Activated CD4-positive, alpha-beta T cell treated with anti-CD3 and anti-CD28 coated beads, Interleukin-2, Interleukin-4, amounts not matched to agents 100 ng/mL and 50 ng/mL, durations not matched to agents 16 hours and 8 hours (primary cell): Measurements from ENCODE around the gene DCHS1.
"Not testable (repeated sequence)": the region's sequence is repeated elsewhere in the genome, so short reads cannot be mapped to it uniquely, and the experiment has no call there.

Experiments
- DNase-seq: peaks from one replicate; pipeline ENCODE4 v3.0.0-alpha.2; 2020; ENCODE audit warnings: low spot score

The DCHS1 gene, protein sequence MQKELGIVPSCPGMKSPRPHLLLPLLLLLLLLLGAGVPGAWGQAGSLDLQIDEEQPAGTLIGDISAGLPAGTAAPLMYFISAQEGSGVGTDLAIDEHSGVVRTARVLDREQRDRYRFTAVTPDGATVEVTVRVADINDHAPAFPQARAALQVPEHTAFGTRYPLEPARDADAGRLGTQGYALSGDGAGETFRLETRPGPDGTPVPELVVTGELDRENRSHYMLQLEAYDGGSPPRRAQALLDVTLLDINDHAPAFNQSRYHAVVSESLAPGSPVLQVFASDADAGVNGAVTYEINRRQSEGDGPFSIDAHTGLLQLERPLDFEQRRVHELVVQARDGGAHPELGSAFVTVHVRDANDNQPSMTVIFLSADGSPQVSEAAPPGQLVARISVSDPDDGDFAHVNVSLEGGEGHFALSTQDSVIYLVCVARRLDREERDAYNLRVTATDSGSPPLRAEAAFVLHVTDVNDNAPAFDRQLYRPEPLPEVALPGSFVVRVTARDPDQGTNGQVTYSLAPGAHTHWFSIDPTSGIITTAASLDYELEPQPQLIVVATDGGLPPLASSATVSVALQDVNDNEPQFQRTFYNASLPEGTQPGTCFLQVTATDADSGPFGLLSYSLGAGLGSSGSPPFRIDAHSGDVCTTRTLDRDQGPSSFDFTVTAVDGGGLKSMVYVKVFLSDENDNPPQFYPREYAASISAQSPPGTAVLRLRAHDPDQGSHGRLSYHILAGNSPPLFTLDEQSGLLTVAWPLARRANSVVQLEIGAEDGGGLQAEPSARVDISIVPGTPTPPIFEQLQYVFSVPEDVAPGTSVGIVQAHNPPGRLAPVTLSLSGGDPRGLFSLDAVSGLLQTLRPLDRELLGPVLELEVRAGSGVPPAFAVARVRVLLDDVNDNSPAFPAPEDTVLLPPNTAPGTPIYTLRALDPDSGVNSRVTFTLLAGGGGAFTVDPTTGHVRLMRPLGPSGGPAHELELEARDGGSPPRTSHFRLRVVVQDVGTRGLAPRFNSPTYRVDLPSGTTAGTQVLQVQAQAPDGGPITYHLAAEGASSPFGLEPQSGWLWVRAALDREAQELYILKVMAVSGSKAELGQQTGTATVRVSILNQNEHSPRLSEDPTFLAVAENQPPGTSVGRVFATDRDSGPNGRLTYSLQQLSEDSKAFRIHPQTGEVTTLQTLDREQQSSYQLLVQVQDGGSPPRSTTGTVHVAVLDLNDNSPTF (N-terminal part only)

DNA sequence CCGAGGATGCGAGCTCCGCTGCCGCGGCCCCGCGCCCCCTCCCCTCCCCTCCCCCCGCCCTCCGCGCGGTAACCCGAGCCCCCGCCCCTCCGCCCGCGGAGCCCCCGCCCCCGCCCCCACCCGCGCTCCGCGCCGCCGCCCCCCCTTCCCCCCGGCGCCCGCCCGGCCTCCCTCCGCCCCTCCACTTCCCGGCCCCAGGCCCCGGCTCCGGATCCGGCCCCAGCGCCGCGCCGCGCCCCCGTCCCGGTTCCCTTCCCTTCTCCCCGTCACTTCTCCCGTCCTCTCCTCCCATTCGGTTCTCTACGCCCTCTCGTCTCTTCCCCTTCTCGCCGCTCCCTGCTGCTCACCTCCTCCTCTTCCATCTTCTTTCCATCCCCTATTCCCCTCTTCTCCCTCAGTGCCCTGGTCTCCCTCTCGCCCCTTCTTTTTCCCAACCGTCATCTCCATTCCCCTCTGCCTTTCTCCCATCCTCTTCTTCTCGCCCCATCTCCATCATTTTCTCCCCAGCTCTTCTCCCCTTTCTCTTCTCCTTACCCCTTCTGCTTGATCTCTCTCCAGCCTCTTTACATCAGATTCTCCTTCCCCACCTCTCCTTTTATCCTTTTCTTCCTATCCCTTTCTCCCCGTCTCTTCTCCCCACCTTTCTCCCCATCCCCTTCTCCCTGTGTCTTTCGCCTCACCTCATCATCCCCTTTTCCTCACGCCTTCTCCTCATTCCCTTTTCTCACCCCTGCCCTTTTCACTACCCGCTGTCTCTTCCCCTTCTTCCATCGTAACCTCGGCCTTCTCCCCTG lies at the start of gene DCHS1:
TSS of gene DCHS1 (minus strand) at position 20 of the 794 bp plus-strand sequence. CDS start 14,196 bp downstream, outside the sequence.
- DNase-seq: no peak

DNA sequence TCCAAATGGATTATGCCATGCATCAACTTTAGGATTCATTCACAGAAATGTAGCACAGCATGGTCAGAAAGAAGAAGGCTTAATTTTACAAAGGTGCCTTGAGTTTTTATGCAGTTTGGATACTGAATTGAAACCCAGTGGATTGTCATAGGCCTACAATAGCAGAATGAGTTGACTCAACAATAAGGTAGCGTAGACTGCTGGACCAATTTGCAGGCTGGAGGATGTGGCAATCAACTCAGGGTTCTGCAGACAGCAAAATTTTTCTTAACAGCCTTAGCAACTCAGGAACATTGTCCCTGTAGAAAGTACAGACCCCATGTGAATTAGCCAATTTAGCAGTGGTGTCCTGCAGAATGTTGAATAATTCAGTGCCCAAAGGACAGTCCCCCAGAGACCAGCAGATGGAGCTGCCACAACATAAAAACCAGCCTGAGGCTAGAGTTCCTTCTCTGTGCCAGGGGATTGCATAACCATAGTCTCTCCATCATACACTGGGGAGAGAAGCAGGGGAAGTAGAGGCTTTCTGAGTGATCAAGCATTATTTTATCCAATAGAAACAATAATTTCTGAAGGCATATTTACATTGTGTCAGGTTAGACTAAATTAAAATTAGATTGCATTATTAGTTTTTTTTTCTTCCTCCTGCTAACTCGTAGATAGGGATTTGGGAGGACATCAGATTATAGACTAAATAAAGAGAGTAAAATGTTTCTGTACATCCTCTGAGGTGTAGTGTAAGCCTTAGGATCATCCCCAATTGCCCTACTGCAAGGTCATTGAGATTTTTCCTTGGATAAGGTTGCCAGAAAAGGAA lies 47.8 kb upstream of the DCHS1 start:
- DNase-seq: peak; percentile 28

DNA sequence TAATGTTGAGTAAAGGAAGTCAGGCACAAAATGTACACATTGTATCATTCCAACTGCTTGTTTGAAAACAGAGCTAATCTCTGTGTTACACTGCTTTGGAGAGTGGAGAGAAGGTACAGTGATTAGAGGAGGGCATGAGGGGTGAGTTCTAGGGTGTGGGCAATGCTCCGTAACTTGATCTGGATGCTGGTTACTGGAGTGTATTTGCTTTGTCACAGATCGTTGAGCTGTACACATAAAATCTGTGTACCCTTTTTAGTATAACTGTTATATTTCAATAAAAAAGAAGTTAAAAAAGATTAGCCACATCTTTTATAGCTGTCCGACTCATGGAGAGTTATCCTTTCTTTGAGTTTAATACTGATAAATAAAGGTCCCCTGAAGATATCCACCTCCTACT lies 46.3 kb upstream of the DCHS1 start:
- DNase-seq: not testable (repeated sequence)

DNA sequence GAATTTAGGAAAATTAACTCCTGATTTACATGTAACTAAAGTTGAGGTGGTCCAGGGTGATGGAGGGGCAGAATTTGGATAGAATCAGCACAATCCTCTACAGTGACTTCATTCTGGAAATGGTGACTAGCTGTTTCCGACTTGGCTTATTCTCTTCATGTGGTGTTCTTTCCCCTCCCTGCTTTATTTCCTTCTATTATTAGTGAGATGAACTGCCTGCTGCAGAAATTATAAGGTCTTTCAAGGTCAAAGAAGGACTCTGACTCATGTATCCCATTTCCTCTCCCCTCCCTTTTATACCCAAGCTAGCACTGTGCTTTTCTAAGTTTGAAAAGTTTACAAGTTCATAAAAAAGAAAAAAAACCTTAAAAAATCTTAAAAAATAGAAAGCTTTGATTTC lies 39.8 kb upstream of the DCHS1 start:
- DNase-seq: no peak

DNA sequence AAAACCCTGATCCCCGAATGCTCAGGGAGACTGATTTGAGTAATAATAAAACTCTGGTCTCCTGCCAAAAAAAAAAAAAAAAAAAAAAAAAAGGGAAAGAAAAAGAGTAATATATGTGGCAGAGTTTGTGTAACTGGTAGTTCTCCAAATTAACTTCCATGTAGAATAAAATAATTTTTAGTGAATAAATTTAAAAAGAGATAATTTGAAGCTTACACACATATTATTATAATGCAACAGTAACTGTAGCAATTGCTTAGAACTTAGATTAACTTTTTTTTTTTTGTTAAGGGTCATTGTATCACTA lies 38.6 kb upstream of the DCHS1 start:
- no peak for DNase-seq

DNA sequence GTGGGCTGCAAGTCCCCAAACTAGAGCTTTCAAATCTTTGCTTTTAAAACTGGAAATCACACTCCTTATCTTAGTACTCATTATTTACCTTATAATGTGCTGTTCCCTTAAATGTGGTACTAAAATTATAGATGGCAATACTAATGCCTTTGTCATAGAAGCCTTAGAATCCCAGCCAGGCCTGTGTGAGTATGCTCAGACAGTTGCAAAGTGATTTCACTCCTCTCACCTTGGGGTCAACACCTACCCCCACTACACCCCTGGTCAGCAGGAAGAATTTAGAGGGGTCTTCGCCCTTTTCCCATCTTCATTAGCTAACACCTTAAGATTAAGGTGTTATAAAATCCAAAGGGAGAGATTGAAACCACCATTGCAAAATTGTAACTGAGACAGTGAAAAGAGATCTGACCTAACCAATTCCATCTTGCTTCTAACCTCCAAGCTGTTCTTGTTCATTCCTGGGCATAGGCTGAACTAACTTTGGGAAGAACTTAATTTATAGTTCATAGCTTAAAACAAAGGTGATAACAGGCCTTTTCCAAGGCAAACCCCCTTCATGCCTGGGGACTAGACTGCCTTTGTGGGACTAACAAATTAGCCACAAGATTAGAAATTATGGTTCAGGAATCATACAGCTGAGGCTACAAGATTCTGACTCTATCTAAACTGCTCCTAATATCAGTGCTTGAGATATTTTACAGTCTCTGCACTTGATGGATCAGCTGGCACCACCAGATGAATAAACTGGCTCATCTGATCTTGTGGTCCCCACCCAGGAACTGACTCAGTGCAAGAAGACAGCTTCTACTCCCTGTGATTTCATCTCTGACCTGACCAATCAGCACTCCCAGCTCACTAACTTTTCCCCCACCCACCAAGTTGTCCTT lies 38.0 kb upstream of the DCHS1 start:
- peak; percentile 62 for DNase-seq

DNA sequence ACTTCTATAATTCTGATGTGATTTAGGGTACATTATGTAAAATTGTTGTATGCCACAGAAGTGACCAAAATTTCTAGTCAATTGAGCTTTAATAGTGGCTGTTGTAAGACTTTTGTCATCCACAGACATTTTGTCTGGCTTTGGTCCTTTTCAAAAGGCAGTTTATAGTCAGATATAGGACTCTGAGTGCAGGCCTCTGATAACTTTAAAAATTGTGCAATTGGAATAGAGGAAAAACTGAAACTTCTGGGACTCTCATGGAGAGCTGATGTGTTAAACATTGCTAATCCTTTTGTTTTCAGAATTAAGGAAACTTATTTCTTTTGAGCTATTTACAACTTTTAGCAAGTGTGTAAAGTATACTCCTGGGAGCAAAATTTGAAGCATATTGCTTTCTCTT lies 36.5 kb upstream of the DCHS1 start:
- no peak for DNase-seq

DNA sequence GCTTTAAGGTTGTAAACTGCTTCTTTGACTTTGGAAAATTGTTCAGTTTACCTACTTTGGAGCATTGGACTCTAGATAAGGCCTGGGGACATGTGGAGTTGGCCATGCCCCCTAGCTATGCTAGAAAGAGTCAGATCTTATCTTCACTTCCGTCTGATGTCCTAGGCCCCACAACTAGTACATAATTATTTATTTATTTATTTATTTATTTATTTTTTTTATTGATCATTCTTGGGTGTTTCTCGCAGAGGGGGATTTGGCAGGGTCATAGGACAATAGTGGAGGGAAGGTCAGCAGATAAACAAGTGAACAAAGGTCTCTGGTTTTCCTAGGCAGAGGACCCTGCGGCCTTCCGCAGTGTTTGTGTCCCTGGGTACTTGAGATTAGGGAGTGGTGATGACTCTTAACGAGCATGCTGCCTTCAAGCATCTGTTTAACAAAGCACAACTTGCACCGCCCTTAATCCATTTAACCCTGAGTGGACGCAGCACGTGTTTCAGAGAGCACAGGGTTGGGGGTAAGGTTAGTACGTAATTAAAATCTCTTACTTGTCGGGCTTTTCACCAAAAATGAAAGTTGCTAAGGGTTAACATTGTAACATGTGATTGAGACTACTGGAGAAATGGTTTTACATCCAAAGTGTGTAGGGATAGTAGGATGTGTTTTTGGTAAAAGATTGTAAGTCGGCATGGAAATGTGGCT lies 35.0 kb upstream of the DCHS1 start:
- not testable (repeated sequence) for DNase-seq

DNA sequence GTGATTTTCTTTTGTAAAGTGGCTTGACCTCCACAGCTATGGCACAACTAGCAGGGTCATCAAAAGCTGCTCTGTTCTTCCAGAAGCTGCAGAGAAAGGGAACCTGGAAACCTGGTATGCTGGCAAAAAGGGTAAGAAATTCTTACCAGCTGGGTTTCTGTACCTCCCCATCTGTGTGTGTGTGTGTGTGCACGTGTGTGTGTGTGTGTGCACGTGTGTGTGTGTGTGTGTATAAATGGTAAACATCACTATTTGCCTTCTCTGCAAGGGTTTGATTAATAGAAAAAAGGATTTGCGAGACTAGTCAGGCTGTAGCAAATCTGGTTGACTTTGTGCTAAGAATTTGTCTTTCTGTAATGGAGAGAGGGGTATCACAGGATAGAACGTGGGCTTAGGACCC lies 32.3 kb upstream of the DCHS1 start:
- DNase-seq: no peak

DNA sequence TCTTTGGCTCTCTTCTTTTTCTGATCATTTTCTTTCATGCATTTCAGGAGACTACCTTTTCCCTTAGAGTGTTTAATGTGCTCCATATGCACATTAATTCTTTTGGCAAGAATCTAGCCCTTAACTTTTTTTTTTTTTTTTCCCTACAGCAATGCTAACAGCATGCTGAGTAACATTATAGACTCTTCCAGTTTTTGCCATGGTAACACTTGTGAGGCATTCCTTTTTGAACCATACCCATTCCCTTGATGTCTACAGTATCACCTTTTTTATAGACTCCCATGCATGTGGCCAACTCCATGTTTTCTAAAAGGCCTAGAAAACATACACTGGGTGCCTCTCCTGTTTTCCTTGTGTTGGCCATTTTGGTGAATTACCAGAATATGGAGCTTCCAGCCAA lies 30.4 kb upstream of the DCHS1 start:
- DNase-seq: no peak

DNA sequence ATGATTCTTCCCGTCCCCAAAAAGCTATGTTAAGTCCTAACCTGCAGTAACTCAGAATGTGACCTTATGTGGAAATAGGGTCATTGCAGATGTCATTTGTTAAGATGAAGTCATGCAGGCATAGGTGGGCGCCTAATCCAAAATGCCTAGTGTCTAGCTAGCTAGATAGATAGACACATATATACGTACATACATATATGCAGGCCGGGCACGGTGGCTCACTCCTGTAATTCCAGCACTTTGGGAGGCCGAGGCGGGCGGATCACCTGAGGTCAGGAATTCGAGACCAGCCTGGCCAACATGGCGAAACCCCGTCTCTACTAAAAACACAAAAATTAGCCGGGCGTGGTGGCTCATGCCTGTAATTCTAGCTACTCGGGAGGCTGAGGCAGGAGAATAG lies 28.5 kb upstream of the DCHS1 start:
- DNase-seq: not testable (repeated sequence)

DNA sequence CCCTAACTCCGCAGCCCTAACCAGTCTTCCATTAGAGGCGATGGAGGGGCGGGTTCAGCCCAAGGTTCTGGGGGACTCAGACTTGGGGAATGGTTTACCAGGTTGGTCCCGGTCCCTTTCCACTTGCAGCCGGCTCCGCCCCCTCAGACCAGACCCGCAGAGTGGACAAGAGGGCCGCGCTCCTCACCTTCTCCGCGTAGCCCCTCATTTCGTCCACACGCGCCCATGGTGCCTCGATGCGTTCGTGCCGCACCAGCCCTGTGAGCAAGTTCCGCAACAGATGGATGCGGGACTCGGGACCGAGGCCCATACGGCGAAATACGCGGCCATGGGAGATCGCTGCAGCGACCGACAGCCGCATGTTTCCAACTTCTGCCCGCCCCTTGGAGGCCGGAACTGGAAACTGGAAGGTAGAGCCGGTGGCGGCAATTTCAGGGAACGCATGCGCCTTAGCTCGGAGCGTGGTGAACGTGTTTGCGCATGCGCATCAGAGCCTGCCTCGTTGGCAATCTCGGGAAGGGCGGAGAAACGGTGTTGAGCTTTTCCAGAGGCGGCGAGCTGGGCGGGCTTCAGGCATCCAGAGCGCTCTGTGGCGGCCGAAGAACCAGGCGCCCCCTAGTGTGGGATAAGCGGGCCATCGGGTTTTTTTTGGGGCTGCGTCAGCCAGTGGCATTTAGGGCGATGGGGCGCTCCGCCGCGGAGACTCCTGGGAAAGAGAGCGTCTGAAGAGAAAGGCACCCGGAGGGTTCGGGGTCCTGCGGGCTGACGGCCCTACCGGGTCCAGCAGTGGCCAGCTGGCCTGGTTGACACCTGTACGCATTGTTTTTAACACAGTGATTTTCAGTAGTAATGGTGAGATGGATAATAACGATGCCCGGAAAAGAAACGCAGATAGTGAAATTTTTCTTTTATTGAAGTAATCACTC lies 27.6 kb upstream of the DCHS1 start, which contains the start of gene MRPL17:
TSS of gene MRPL17 (minus strand) at position 405 of the 926 bp plus-strand sequence. CDS start at position 361, 44 bp downstream.
- peak; percentile 100 for DNase-seq

DNA sequence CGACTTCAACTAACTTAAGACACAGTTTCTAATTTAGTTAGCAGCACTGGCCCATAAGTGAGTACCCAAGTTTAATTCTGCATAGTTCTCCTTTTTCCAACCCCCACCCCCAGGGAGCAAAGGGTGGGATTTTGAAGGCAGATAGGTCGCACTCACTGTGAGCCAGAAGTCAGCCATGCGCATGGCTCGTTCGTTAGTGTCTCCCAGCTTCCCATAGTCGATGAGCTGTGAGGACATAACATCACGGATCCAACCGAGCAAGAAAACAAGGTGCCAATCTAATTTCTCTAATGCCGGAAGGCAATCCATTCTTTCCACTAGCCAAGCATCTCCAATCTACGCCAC lies 27.0 kb upstream of the DCHS1 start:
- no peak for DNase-seq

DNA sequence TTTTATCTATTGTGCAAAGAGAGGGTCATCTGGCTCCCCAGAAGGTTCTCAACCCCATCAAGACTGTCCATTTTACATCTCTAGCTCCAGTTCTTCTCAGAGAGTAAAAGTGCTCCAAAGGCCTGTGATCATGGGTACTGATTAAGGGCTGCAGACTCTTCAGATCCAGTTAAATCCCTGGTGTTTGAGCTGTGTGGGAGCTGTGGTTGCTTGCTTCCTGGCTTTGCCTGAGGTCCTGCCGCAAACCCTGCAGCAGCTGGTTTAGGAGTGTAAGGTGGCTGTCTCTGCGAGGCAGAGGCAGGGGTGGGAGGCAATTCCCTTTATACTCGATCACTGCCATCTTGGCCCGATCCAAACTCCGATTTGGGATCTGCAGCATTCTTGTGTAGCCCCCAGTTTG lies 26.3 kb upstream of the DCHS1 start:
- DNase-seq: no peak

DNA sequence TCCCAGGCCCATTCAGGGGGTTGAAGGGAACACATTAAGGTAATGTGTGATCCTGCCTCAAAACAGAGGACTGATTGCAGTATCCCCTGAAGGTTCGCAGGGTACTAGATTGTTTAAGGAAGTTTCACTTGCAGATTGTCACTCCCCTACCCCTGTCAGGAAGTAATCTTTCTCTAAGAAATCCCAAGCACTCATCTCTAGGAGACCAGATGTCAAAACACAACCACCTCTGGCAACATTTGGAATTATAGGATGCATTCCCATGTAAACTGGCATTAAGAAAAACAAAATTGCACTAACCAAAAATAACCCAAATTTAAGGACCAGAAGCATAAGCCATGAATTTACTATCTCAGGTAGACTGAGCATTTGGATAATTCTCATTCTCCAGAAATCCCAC lies 25.9 kb upstream of the DCHS1 start:
- DNase-seq: no peak

DNA sequence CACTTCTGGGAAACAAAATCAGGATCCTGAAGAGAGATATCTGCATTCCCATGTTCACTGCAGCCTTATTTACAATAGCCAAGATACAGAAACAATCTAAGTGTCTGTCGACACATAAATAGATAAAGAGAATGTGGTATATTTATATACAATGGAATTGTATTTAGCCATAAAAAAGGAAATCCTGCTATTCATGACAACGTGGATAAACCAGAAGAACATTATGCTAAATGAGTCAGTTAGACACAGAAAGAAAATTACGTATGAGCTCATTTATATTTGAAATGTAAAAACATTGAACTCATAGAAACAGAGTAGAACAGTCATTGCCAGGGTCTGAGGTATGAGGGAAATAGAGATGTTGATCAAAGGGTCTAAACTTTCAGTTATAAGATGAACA lies 21.4 kb upstream of the DCHS1 start:
- DNase-seq: no peak

DNA sequence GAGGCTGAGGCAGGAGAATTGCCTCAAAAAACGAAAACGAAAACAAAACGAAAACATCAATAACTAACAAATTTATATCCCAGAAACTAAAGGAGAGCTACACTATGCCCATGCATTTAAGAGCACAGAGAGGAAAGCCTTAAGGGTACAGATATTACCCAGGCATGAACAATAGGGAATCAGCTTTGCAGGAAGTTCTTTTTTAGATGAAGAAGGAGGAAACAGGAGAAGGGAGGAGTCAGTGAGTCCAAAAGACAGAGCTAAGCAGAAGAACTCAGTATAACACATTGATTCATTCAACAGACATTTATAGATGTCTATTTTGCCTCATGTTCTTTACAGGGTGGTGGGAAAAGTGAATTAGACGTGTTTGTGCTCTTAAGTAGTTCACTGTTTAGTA lies 19.3 kb upstream of the DCHS1 start:
- DNase-seq: no peak

DNA sequence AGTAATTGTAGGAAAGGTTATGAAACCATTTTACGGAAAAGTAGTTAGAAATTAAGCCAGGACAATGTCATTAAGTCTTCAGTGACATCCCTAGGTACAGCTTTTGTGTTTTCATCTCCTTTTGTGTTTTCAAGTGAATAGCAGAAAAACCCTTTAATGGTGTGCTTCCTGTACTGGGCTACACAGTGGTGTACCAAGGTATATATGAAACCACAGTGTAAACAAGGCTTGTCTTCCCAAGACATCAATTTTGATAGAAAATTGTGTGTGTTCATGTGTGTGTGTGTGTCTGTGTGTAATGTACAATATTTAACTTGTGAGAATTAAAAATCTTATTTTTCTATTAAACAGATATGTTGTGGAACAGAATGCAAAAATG lies 18.6 kb upstream of the DCHS1 start:
- no peak for DNase-seq
